IPS-18a (cell line): ENCODE results near the gene POU3F2.

Source experiments
- H3K27ac ChIP-seq: one replicate; pipeline ENCODE4 v1.5.1; 2013; ENCODE audit warnings: low read length
- H3K27me3 ChIP-seq: one replicate; pipeline ENCODE4 v1.6.1; 2013; ENCODE audit warnings: mild to moderate bottlenecking, low read length; ENCODE audit not compliant: control insufficient read depth, insufficient read depth
- H3K36me3 ChIP-seq: one replicate; pipeline ENCODE4 v1.6.1; 2013; ENCODE audit warnings: low read depth, low read length; ENCODE audit not compliant: control insufficient read depth
- H3K4me1 ChIP-seq: one replicate; pipeline ENCODE4 v1.6.1; 2013; ENCODE audit warnings: low read depth, low read length; ENCODE audit not compliant: control insufficient read depth
- H3K4me3 ChIP-seq: one replicate; pipeline ENCODE4 v1.5.1; 2013; ENCODE audit warnings: low read length
- H3K9ac ChIP-seq: one replicate; pipeline ENCODE4 v1.6.1; 2013; ENCODE audit warnings: mild to moderate bottlenecking, low read length, moderate library complexity
- H3K9me3 ChIP-seq: one replicate; pipeline ENCODE4 v1.6.1; 2013; ENCODE audit warnings: low read depth, low read length; ENCODE audit not compliant: control insufficient read depth

POU3F2 gene

DNA sequence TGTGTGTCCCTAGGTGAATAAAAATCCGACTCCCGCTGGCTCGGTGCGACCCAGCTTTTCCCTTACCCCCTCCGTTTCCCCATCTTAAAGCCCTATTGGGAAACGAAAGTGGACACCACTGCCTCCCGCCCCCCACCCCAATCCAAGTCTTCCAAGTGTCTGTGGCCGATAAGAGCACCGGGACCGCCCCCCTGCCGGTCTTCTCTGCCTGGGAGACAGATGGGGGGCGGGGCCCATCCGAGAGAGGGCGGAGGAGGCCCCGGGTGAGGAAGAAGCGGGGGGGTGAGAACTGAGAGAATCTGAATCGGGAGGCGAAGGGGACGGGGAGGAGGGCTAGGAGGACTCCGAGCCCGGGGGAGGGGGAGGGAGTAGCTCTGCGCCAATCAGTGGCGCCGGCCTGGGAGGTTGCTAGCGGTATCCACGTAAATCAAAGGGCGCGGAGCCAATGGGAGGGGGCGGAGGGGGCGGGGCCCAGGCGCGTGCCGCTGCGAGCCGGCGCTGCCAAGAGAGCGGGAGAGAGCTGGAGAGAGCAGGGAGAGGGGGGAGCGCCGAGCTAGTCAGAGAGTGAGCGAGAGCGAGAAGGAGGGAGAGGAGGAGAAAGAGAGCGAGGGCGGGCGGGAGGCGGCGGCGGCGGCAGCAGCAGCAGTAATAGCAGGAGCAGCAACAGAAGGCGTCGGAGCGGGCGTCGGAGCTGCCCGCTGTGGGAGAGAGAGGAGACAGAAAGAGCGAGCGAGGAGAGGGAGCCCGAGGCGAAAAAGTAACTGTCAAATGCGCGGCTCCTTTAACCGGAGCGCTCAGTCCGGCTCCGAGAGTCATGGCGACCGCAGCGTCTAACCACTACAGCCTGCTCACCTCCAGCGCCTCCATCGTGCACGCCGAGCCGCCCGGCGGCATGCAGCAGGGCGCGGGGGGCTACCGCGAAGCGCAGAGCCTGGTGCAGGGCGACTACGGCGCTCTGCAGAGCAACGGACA is at the start of gene POU3F2:
Gene POU3F2 (plus strand): TSS at position 515 of the 972 bp plus-strand sequence. CDS start 300 bp downstream, at position 815.
- Histone ChIP-seq H3K27ac (no peak within 1 kb of the TSS), H3K9me3 (no peaks in the 10 kb centered on the region), H3K4me1 (peaks cover 37% of the 10 kb centered on the region), H3K9ac (peak within 1 kb of the TSS; percentile 25), H3K36me3 (no peaks in the 10 kb centered on the region), H3K4me3 (peak within 1 kb of the TSS; percentile 67), H3K27me3 (peaks cover 91% of the 10 kb centered on the region)

DNA sequence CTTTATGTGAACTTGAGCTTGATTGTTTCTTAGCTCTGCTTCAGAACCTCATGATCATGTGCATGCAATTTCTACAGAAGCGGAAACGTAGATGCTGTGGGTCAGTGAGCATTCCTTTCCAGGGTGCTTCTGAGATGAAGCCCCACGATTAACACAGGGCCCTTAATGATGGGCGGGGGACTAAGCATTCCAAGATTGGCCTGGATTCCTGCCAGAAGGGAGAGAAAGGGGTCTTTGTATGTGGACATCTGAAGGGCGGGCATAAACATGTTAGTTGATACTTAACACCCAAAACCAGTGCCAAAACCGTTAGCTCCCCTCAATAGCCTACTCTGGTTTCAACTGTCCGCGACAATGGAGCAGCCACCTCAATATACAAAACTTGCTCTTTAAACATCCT is 46.9 kb upstream of the POU3F2 start:
- no peak overlapping the region for H3K27ac ChIP-seq
- peaks cover 24% of the 10 kb centered on the region for H3K4me1 ChIP-seq
- no peaks in the 10 kb centered on the region for H3K9me3 ChIP-seq
- H3K36me3 ChIP-seq, result no peaks in the 10 kb centered on the region
- peaks cover 5% of the 10 kb centered on the region for H3K27me3 ChIP-seq
- H3K9ac ChIP-seq, result no peak overlapping the region
- H3K4me3 ChIP-seq, result no peak overlapping the region

DNA sequence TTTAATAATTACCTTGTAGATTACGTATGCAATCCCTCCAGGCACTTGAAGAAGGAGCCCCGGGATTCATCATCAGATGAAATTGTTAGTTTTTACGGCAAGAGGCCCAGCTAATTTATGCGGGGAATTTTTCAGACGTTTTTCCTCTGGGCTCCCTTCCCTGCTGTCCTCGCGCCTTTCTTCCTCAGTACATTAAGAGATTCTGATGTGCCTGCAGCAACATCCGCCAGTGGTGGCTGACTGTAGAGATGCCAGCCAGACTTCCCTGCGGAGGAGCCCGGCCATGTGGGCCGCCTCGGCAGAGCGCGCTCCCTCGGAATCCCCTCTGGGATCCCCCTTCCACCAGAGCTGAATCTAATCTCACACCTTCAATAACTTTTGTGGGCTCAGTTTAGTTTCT is 46.4 kb upstream of the POU3F2 start:
- no peak overlapping the region for H3K9ac ChIP-seq
- H3K36me3 ChIP-seq, result no peaks in the 10 kb centered on the region
- no peak overlapping the region for H3K4me3 ChIP-seq
- peaks cover 5% of the 10 kb centered on the region for H3K27me3 ChIP-seq
- peaks cover 24% of the 10 kb centered on the region for H3K4me1 ChIP-seq
- no peaks in the 10 kb centered on the region for H3K9me3 ChIP-seq
- no peak overlapping the region for H3K27ac ChIP-seq

DNA sequence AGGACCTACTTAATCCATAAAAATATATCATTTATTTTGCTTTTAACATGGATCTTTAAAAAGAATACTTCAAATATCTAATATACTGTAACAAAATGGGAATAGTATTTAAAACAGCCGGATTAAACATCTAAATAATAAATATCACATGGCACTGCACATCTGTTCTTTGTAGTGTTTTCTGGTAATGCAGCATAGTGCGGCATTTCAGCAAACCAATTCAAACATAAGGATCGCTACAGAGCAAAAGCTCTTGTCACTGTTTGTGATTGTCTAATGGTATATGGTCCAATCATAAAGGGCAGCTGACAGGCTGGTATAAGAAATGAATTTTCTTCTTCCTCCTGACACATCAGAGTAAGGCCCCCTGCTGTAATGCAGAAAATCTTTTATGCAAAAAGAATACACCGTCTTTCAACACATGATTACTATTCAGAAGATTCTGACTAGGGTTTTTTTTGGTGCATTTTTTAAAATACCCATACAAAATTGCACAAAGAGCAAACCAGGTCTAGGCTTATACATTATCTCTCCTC is 40.0 kb upstream of the POU3F2 start:
- H3K27ac ChIP-seq, result no peak overlapping the region
- H3K9ac ChIP-seq, result no peak overlapping the region
- no peak overlapping the region for H3K4me3 ChIP-seq

DNA sequence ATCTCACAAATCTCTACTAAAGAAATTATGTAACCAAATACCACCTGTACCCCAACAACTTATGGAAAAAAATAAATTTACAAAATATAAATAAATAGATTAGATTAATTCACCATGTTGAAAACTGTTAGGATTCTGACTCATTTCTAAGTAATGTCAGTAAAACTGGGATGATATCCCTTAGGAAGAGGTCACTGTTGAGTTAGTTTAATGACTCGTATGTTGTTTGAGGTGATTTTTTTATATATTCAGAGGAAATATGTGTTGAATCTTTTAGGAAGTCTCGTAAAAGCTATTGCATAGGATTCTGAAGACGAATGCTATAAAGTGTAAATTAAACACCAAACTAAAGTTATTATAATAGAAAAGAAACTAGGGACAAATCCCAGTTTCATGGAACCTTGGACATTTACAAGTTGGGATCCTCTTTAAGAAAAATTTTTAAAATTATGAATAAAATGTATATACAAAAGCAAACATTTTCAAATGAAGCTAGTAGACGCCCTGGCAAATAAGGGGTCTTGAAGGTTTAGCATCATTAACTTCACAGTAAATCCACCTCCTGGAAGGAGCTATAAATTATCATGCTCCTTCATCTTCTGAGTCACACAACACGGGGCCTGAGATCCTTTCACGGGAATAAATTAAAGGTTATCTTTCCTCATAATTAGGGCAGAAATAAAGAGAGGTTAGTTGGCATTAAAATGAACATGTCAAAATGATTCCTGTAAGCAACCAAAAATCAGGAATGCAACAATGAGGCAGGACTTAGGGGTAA is 37.0 kb upstream of the POU3F2 start:
- Histone ChIP-seq H3K4me1 (no peaks in the 10 kb centered on the region), H3K9ac (no peak overlapping the region), H3K27me3 (no peaks in the 10 kb centered on the region), H3K9me3 (no peaks in the 10 kb centered on the region), H3K4me3 (no peak overlapping the region), H3K36me3 (no peaks in the 10 kb centered on the region), H3K27ac (no peak overlapping the region)

More for the DNA sequence above, 40.0 kb upstream of the POU3F2 start:
- peaks cover 8% of the 10 kb centered on the region for H3K4me1 ChIP-seq
- no peaks in the 10 kb centered on the region for H3K27me3 ChIP-seq
- H3K9me3 ChIP-seq, result no peaks in the 10 kb centered on the region
- no peaks in the 10 kb centered on the region for H3K36me3 ChIP-seq

DNA sequence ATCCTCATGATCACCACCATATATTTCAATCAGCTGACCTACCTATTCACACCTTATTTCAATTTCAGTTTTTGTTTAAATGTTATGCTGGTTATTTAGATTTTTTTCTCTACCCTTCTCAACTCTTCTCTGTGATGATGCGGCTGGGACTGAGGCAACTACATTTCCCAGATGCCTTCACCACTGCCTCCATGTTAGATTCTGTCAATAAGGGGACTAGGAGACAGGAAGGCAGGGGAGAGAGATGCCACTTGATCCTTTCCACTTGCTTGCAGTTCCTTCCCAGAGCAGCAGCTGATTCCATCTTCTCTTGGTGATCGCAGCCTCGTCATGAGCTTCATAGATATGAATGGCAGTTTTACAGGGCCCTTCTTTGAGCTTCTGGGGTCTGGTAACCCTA is 33.5 kb upstream of the POU3F2 start:
- H3K4me1 ChIP-seq, result no peaks in the 10 kb centered on the region
- H3K9ac ChIP-seq, result no peak overlapping the region
- H3K4me3 ChIP-seq, result no peak overlapping the region
- no peaks in the 10 kb centered on the region for H3K36me3 ChIP-seq
- no peak overlapping the region for H3K27ac ChIP-seq
- no peaks in the 10 kb centered on the region for H3K9me3 ChIP-seq
- H3K27me3 ChIP-seq, result no peaks in the 10 kb centered on the region

DNA sequence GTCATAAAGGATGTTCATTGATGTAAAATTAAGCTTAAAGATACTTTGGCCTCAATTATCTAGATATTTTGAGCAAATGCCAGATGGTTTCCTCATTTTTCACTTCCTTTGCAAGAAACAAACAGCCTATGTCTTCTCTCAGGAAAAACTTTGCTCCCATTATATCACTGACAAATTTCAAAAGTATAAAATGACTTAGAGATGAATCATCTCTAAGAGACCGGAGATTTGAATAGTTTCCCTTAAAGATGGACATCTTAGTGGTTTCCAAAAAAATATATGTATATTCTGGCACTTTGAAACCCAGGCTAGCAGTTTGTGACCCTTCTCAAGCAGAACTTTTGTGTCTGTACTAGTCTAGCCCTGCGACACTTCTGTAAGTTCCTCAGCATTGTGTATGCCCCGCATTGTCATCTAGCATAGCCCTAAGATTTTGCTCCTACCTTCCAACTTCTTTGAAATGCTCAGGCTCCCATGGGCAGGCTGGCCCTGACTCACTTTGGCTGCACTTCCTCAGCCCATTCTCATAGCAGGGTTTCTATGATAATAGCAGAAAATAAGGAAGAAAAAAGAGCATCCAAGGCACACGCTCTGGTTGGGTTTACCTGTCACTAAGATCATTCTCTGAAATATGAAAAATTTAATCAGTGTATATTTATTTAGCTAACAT is 25.7 kb upstream of the POU3F2 start:
- H3K36me3 ChIP-seq, result no peaks in the 10 kb centered on the region
- no peaks in the 10 kb centered on the region for H3K27me3 ChIP-seq
- H3K4me3 ChIP-seq, result no peak overlapping the region
- no peaks in the 10 kb centered on the region for H3K4me1 ChIP-seq
- H3K27ac ChIP-seq, result no peak overlapping the region
- H3K9ac ChIP-seq, result no peak overlapping the region
- no peaks in the 10 kb centered on the region for H3K9me3 ChIP-seq

DNA sequence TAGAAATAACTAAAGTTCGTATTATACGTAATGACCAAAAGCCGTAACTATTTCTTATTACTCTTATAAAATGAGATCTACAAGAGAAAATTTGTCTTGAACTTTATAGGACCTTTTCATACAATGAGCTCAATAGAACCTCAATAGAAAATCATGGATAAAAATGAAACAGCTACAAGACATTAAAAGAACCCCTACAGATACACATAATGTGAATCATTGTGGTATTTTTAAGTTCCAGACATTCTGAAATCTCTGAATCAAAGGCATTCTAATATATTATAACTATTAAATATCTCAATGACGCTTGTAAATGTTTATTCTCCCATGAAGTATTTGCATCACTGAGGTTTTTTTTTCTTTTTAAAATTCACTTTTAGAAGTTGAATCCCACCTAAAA is 22.2 kb upstream of the POU3F2 start:
- no peaks in the 10 kb centered on the region for H3K27me3 ChIP-seq
- H3K9ac ChIP-seq, result no peak overlapping the region
- H3K9me3 ChIP-seq, result peaks cover 3% of the 10 kb centered on the region
- no peak overlapping the region for H3K4me3 ChIP-seq
- H3K4me1 ChIP-seq, result no peaks in the 10 kb centered on the region
- H3K36me3 ChIP-seq, result no peaks in the 10 kb centered on the region
- H3K27ac ChIP-seq, result no peak overlapping the region

DNA sequence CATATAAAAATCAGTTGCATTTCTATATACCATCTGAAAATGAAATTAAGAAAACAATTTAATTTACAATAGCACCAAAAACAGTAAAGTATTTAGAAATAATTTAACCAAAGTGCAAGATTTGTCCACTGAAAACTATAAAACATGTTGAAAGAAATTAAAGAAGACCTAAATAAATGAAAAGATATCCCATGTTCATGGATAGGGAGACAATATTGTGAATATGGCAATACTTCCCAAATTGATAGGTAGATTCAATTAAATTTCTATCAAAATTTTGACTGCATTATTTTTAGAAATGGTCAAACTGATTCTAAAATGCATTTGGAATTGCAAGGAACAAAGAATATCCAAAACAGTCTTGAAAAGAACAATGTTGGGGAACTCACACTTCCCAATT is 17.6 kb upstream of the POU3F2 start:
- peaks cover 9% of the 10 kb centered on the region for H3K27me3 ChIP-seq
- H3K4me1 ChIP-seq, result no peaks in the 10 kb centered on the region
- H3K4me3 ChIP-seq, result no peak overlapping the region
- H3K27ac ChIP-seq, result no peak overlapping the region
- H3K36me3 ChIP-seq, result no peaks in the 10 kb centered on the region
- peaks cover 3% of the 10 kb centered on the region for H3K9me3 ChIP-seq
- no peak overlapping the region for H3K9ac ChIP-seq

DNA sequence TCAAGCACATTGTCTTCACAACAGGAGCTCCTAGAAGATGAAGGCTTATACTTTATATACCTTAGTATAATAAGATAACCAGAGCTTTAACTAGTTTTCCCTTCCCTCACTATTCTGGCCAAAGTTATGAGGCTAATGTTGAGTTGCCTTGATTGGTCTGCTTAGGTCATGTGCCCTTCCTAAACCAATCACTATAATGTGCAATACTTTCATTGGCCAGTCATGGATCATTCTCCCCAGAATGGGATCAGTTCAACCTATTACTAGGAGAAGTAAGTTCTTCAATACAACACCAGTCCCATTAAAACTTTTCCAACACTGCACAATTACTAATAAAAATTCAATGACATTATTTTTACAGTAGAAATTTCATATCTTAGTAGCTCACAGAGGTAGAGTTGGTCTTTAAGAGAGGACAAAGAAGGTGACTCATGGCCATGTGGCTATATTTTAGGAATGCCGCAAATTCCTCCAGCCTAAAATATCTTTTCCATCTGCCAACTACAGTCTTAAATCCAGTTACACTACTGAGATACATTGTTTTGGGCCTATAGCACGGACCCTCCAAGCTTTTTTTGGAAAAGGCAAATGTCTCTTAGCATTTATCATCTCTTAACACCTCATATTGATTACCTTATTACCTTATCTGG is 12.5 kb upstream of the POU3F2 start:
- H3K27ac ChIP-seq, result no peak overlapping the region
- no peaks in the 10 kb centered on the region for H3K36me3 ChIP-seq
- H3K4me1 ChIP-seq, result peaks cover 17% of the 10 kb centered on the region
- no peak overlapping the region for H3K4me3 ChIP-seq
- no peak overlapping the region for H3K9ac ChIP-seq
- peaks cover 2% of the 10 kb centered on the region for H3K9me3 ChIP-seq
- H3K27me3 ChIP-seq, result peaks cover 59% of the 10 kb centered on the region
